K562 (cell line): ENCODE data around the gene CDKN2C. TPM values are rescaled to one million over a fixed set of nuclear protein-coding genes. Genes with fewer than 3 reads are reported as not detected.
A peak's percentile ranks its signal among the peaks of the same experiment; 100 is the strongest.

Experiments used
- CBFA2T2 ChIP-seq: fragments of 450-650 bp; conservative IDR thresholded peaks from 2 replicates; pipeline ENCODE4 v1.6.1; 2017; ENCODE audit warnings: mild to moderate bottlenecking
- CBFA2T3 ChIP-seq: fragments of 450-650 bp; IDR thresholded peaks from 2 replicates; pipeline ENCODE4 v1.6.1; 2017
- CHD2 ChIP-seq: IDR thresholded peaks from 2 replicates; pipeline ENCODE4 v1.6.1; 2011; ENCODE audit warnings: low read depth, low read length
- HDAC8 ChIP-seq: fragments of 450-650 bp; IDR thresholded peaks from 2 replicates; pipeline ENCODE4 v1.6.1; 2016; ENCODE audit warnings: mild to moderate bottlenecking, missing genetic modification characterization, moderate library complexity, missing compliant biosample characterization
- KAT7 ChIP-seq: sonication (generic); formaldehyde crosslinking; IDR thresholded peaks from 2 replicates; pipeline ENCODE4 v1.8.0; 2022; ENCODE audit warnings: missing genetic modification reagents, mild to moderate bottlenecking, borderline replicate concordance
- KDM5B ChIP-seq: fragments of 200-600 bp; sonication (generic); IDR thresholded peaks from 2 replicates; pipeline ENCODE4 v1.6.1; 2012; ENCODE audit warnings: low read depth, mild to moderate bottlenecking, moderate library complexity, low read length, control low read depth, inconsistent platforms; ENCODE audit not compliant: insufficient replicate concordance
- NCOR1 ChIP-seq: fragments of 450-650 bp; IDR thresholded peaks from 2 replicates; pipeline ENCODE4 v1.6.1; 2016; ENCODE audit warnings: mild to moderate bottlenecking, moderate library complexity
- PML ChIP-seq: IDR thresholded peaks from 2 replicates; pipeline ENCODE4 v1.6.1; 2012; ENCODE audit warnings: low read length, inconsistent platforms
- POLR2AphosphoS5 ChIP-seq: IDR thresholded peaks from 2 replicates; pipeline ENCODE4 v1.6.1; 2011; ENCODE audit warnings: mild to moderate bottlenecking, low read depth, low read length, moderate library complexity; ENCODE audit not compliant: control insufficient read depth, insufficient read depth
- POLR3G ChIP-seq: IDR thresholded peaks from 2 replicates; pipeline ENCODE4 v1.6.1; 2011; ENCODE audit not compliant: insufficient read length, insufficient replicate concordance; ENCODE audit errors: extremely low read depth
- PREB ChIP-seq: sonication (generic); formaldehyde crosslinking; IDR thresholded peaks from 2 replicates; pipeline ENCODE4 v1.8.1; 2023; ENCODE audit warnings: mild to moderate bottlenecking, missing genetic modification reagents
- PURB ChIP-seq: sonication (generic); formaldehyde crosslinking; IDR thresholded peaks from 2 replicates; pipeline ENCODE4 v1.9.0; 2021; ENCODE audit warnings: low read depth, mild to moderate bottlenecking, missing genetic modification reagents
- RUNX1 ChIP-seq: sonication (generic); IDR thresholded peaks from 2 replicates; pipeline ENCODE4 v1.6.1; 2016; ENCODE audit warnings: antibody characterized with exemption, low read depth
- SAFB ChIP-seq: fragments of 200-400 bp; formaldehyde crosslinking; IDR thresholded peaks from 2 replicates; pipeline ENCODE4 v1.6.1; 2017; ENCODE audit warnings: low read depth, low read length, borderline replicate concordance
- ZNF407 ChIP-seq: fragments of 450-650 bp; IDR thresholded peaks from 2 replicates; pipeline ENCODE4 v1.6.1; 2016; ENCODE audit warnings: low read depth
- ZNF584 ChIP-seq: fragments of 200-800 bp; sonication (Bioruptor generic); IDR thresholded peaks from 2 replicates; pipeline ENCODE4 v1.6.1; 2016; ENCODE audit warnings: low read depth, mild to moderate bottlenecking, missing genetic modification characterization, missing compliant biosample characterization
- ZNF766 ChIP-seq: fragments of 200-800 bp; sonication (Bioruptor generic); conservative IDR thresholded peaks from 2 replicates; pipeline ENCODE4 v1.6.1; 2016; ENCODE audit warnings: missing genetic modification characterization, missing compliant biosample characterization
- polyA plus RNA-seq, 8 experiments: library from polyadenylated mRNA; depleted of rRNA in 4 of 8; stranded (reverse) in 5 of 8; unstranded in 3 of 8; fragments of >200 nt; fragmentation: Nextera tagmentation in 2 of 8; fragmentation: Illumina TruSeq in 1 of 8; extraction: Ambion mirVana in 2 of 8; extraction: Trizol in 1 of 8; gene quantifications; 2 replicates each; pipeline versions ENCODE4 v1.2.1 to v1.2.3, GENCODE V29; 2011 to 2014; ENCODE audit warnings: inconsistent platforms in 1 of 8, missing spikeins in 1 of 8
- total RNA-seq, 7 experiments: library from RNA; depleted of rRNA in 6 of 7; stranded (reverse); fragments of >200 nt in 6 of 7; fragmentation: Illumina TruSeq in 2 of 7; extraction: Trizol in 2 of 7; gene quantifications; 2 replicates each; pipeline versions ENCODE4 v1.2.1 to v1.2.3, GENCODE V29; 2011 to 2021; ENCODE audit warnings: low replicate concordance in 1 of 7
- TF ChIP-seq, protein P1 (sequence below), 2 experiments: fragments of 450-650 bp; conservative IDR thresholded peaks; 2 replicates each; pipeline ENCODE4 v1.6.1; 2017; ENCODE audit warnings: mild to moderate bottlenecking in 2 of 2, moderate library complexity in 2 of 2

Gene CDKN2C
- total and polyA plus RNA-seq, 9 of the 15 experiments (the other 6 are each of a cell fraction or from before 2014, with no cell fraction given), result 11.9 to 74.3 (median 45.9) TPM

- TF ChIP-seq CBFA2T3, result peak; percentile 34
- TF ChIP-seq KDM5B, result peak; percentile 55
- TF ChIP-seq HDAC8 (tag), result peak; percentile 62; the same call in 1 of the 2 replicates
- TF ChIP-seq SAFB, result 0 out of 2 replicates have a peak, but pooled peaks have one; percentile 13
- no peak for TF ChIP-seq CBFA2T2
- no peak for TF ChIP-seq POLR3G
- TF ChIP-seq ZNF407, result no peak
- TF ChIP-seq ZNF766 (CRISPR knock-in tag), result peak; percentile 30; the same call in 1 of the 2 replicates
- TF ChIP-seq KAT7, result 0 out of 2 replicates have a peak, but pooled peaks have one; percentile 14
- TF ChIP-seq RUNX1, result no peak
- TF ChIP-seq PREB (CRISPR knock-in tag), result 0 out of 2 replicates have a peak, but pooled peaks have one; percentile 2
- TF ChIP-seq PURB, result no peak
- peak; percentile 52; the same call in 1 of the 2 replicates for TF ChIP-seq POLR2AphosphoS5
- TF ChIP-seq PML, result peak; percentile 42; the same call in 1 of the 2 replicates
- peak; percentile 67 for TF ChIP-seq NCOR1
- no peak for TF ChIP-seq CHD2
- TF ChIP-seq ZNF584 (CRISPR knock-in tag), result 0 out of 2 replicates have a peak, but pooled peaks have one; percentile 39
- TF ChIP-seq, protein P1, sequence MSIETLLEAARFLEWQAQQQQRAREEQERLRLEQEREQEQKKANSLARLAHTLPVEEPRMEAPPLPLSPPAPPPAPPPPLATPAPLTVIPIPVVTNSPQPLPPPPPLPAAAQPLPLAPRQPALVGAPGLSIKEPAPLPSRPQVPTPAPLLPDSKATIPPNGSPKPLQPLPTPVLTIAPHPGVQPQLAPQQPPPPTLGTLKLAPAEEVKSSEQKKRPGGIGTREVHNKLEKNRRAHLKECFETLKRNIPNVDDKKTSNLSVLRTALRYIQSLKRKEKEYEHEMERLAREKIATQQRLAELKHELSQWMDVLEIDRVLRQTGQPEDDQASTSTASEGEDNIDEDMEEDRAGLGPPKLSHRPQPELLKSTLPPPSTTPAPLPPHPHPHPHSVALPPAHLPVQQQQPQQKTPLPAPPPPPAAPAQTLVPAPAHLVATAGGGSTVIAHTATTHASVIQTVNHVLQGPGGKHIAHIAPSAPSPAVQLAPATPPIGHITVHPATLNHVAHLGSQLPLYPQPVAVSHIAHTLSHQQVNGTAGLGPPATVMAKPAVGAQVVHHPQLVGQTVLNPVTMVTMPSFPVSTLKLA (conservative IDR thresholded peaks at IDR 0.05), result peak in 1 of 2 experiments; percentile 66; a peak in 1 of 4 replicates
These were observed 7.6 kb downstream of the CDKN2C start (continued) for GRCh38 chr1:50977575-50978143.
